NCI-H748 (cell line): ENCODE results near the gene FIBCD1.
"Not testable (repeated sequence)": the region's sequence is repeated elsewhere in the genome, so short reads cannot be mapped to it uniquely, and the experiment has no call there.

Experiments
- DNase-seq: peaks from one replicate; lab custom pipeline; 2025; ENCODE audit not compliant: unreplicated experiment; lab: John Stamatoyannopoulos, UW

Gene FIBCD1

GRCh38 chr9:130955947-130956621, 17.0 kb upstream of the FIBCD1 start:
- no peak for DNase-seq

DNA sequence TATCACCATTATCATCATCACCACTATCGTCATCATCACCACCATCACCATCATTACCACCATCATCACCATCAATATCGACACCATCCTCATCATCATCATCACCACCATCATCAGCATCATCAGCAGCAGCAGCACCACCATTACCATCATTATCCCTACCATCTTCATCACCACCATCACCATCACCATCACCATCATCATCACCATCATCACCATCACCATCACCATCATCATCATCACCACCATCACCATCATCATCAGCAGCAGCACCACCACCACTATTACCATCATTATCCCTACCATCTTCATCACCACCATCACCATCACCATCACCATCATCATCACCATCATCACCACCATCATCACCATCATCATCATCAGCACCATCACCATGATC, 15.9 kb upstream of the FIBCD1 start:
- not testable (repeated sequence) for DNase-seq

DNA sequence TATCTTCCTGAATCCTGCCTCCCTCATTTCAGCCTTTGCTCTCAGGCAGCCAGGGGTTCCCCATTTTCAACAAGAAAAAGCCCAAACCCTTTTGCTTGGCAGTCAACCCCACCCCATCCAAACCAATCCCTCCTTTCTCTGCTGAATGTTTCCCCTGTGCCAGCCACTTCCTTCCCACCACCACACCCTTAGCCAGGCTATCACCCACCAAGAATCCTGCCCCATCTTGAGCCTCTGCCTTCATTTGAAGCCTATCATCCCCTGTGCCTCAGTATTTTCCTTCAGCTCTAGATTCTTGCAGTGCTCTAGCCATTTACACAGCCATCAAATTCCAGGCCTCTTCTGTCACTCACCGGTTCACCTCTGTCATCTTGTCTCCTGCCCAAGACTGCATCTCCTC, 15.3 kb upstream of the FIBCD1 start:
- DNase-seq, result no peak

GRCh38 chr9:130952065-130952762, 13.2 kb upstream of the FIBCD1 start:
- no peak for DNase-seq

GRCh38 chr9:130950039-130950311, 10.9 kb upstream of the FIBCD1 start:
- DNase-seq, result no peak

- DNase-seq, result no peak
These were observed 10.4 kb upstream of the FIBCD1 start for GRCh38 chr9:130949188-130950038.

DNA sequence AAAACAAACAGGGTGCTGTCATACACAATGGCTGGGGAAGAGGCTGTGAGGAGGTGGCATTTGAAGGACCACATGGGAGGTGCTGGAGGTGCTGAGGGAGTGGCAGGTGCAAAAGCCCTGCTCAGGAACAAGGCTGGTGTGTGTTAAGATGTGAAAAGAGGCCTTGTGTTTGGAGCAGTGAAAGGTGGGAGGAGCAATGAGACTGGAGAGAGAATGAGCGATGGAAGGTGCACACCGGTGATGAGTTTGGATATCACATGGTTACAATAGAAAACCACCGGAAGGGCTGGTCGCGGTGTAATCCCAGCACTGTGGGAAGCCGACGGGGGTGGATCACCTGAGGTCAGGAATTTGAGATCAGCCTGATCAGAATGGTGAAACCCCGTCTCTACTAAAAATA, 9.2 kb upstream of the FIBCD1 start:
- peak; percentile 95 for DNase-seq

- DNase-seq, result no peak
These were observed 8.6 kb upstream of the FIBCD1 start for GRCh38 chr9:130947618-130948140.

GRCh38 chr9:130946766-130947617, 7.9 kb upstream of the FIBCD1 start:
- peak; percentile 79 for DNase-seq

DNA sequence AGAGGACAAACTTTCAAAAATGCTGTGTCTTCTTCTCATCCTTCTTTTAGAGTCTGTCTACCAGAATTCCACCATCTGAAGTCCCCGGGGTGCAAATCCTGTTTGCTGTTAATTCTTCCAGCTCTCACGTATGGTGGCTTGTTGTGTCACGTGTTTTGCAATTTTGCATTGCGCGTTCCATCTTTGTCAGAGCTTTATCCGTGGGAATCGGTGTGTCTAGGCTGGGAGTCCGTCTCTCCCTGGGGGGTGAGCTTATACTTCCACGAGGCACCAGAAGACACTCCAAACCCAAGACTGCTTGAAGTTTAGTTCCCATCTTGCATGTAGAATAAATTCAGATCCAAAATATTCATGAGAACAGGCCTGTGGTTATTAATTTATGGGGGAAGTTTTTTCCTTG, 6.1 kb upstream of the FIBCD1 start:
- no peak for DNase-seq

- peak; percentile 35 for DNase-seq
These were observed 5.5 kb upstream of the FIBCD1 start for GRCh38 chr9:130944510-130945058.

DNA sequence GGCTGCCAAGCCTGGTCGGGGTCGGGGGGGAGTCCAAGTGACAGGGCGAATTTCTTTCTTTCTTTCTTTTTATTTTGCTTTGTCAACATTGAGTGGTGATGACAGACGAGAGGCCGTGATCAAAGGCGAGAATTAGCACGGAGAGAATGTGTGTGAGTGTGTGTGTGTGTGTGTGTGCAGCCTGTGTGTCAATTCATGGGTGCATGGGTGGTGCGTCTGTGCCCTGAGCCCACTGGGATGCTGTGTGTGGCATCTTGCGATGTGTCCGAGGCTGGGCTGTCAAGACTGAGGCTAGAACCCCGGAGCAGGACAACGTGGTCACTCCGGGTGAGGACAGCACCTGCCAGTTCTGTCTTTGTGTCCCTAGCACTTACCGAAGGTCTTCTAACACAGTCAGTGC, 4.7 kb upstream of the FIBCD1 start:
- DNase-seq, result no peak

GRCh38 chr9:130943221-130943620, 4.2 kb upstream of the FIBCD1 start:
- no peak for DNase-seq

GRCh38 chr9:130942679-130943078, 3.6 kb upstream of the FIBCD1 start:
- no peak for DNase-seq

DNA sequence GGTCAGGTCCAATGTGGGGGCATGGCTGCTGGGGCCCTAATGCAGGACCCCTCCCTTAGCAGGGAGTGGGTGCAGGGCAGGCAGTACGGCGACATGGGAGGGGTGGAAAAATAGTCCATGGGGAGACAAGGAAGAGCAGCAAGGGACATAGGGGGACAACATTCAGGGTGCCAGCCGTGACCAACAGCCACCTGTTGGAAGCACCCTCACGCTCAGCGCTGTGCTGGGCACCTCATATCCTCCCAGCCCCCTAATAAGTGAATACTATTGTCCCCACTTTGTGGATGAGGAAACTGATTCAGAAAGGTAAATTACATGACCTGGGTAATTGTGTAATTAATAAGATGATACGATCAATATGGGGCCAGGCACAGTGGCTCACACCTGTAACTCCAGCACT, 3.0 kb upstream of the FIBCD1 start:
- DNase-seq, result no peak

GRCh38 chr9:130940693-130941576, 1.9 kb upstream of the FIBCD1 start:
- DNase-seq, result peak; percentile 95

DNA sequence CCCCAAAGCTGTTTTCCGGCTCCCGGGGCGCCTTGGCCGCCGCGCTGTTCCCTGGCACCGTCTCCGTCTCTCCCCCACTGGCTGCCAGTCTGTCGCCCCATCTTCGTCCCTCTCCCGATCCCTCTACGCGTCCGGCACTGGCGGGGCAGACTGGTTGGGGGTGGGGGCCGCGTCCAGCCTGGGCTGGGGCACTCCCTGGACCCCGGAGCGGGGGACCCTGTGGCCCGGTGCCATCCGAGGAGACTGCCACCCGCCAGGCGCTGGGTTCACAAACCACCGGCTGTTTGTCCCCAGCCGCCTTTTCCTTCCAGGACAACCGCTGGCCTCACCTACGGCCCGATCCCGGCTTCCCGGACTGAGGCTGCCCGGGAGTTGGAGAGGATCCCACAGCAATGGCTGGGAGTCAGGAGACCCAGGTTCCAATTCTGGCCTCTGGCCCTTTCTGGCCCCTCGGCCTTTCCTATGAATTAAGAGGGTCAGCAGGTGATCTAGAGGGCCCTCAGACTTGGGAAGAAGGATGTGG, 1.0 kb upstream of the FIBCD1 start:
- peak; percentile 46 for DNase-seq

- peak; percentile 54 for DNase-seq
These were observed 469 bp upstream of the FIBCD1 start for GRCh38 chr9:130939405-130940026.

DNA sequence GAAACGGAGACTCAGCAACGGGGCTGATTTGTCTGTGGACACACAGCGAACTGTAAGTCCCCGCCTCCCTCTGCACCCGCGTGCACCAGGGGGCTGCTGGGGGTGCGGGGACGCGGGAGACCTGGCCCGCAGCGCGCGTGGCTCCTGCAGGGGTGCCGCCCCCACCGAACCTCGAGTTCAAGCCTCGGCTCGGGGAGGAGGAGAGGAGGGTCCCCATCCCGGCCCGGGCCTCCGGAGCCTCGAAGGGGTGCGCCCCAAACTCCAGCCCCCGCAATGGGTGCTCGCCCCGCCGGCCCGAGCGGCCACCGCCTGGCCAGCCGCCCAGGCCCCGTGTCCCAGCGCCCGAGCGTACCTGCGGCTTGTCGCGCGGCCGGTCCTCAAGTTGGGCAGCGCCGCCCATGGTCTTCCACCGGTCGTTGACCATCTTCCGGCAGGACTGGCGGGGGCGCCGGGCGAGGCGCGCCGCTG, 829 bp downstream of the FIBCD1 start:
- DNase-seq, result peak; percentile 71
